ENCODE measurements around the gene NLGN4Y.

NLGN4Y gene

DNA sequence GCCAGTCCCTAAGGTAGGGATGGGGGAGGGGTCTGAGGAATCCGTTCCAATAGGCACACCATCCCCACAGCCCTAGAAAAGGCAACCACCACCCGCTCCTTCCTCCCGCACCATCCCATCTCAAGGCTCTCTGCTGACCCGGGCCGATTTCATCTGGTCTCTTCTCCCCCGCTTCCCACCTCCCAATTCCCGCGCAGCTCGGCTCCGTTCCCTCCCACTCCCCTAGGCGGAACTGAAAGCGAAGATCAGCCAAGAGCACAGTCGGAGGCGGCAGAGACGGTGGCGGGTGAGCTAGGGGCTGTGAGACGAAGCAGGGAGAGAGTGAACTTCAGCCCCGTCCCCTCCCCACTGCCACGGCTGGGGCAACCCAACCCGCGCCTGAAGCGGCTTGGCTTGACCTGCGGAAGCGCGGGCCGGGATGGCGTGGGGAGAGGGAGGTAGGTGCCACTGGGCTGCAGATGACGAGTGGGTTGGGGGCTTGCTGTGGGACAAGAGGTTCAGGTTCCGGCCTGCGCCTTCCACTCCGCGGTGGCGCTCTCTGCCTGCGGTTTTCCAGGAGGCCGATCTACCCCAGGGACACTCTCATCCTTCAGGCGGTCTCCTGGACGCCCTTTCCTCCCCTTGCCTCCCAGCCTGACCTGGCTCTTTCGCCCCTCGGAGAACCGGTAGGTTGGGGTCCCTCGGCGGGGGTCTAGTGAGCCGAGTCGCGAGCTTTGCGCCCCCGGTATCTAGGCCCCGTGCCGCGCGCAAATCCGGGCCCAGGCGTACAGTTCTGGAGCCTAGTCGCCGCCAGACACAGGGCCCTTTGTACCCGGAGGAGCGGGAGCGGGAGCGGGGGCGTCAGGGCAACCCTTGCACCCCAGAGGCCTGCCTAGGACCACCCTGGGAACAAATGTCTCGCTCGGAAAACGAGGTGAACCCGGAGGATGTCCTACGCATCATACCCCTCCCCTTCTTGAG, at the start of gene NLGN4Y:
Gene NLGN4Y (plus strand): TSS at position 258 of the 960 bp plus-strand sequence. CDS start 97,591 bp downstream, outside the sequence.
- DNase-seq (ENCODE audit: low read depth), result no peak

DNA sequence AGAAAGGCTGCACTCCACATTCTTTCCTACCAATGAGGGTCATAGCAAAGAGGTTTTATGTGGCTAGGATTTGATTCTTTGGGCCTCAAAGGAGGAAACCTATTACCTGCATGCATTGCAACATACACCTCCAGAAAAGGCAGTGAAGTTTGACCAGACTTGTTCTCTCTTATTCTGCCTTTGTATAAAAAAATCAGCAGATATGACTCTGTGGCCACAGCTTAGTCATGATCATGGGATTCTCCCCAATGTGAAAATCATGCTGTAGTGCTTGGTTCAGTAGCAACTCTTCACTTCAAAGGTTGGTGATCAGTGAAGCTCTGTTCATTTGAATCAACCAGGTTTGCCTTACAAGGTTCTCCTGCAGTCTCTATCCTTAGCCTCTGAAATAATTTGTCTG, 38.4 kb upstream of the NLGN4Y start:
- DNase-seq (ENCODE audit: low read depth), result no peak

DNA sequence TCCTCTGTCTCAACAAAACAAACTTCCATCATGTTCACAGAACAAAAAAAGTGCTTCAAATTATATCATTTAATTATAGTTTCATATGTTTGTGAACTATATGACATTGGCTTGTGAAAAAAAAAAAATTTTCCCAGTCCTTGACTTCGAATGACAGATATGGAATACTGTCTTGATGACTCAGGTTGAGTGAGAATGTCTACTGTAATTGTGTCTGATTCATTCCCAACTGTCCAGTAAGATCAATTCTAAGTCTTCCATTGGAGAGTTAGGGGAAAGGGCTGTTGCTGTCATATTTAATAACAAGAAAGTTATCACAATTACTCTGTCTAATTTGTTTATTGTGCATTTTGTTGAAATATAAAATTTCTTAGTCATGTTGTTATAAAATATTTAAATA, 34.1 kb upstream of the NLGN4Y start:
- no peak for DNase-seq (ENCODE audit: low read depth)

DNA sequence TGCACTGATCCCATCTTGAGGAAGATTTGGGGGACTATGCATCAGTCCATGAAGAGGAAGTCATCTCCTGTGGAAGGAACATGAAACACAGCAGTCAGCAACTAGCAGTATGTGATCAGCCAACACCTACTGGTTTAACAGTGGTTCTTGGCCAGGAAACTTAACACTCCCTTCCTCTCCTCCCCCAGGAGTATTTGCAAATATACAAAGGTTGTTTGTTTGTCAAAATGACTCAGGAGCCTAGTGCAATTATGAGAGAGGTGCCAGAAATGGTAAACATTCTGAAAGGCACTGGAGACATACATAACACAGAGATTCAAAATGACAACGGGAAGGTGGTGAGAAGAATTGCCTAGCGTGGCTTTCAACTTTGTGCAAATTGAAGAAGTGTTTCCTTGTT, 26.3 kb upstream of the NLGN4Y start:
- no peak for DNase-seq (ENCODE audit: low read depth)

DNA sequence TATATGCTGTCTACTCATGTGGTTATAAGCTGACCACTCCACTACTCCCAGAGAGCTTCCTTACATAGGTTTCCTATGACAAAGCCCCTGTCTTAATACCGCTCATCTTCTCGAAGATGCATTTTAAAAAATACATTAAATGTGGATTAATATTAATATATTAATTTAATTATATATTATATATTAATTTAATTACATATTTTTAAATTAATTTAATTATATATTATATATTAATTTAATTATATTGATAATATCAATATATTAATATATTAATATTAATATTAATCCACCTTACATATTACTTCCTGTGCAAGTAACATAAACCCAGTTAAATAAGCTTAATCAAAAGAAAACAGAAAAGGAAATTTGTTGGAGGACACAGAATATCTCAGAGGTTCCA, 19.7 kb upstream of the NLGN4Y start:
- DNase-seq (ENCODE audit: low read depth), result no peak

DNA sequence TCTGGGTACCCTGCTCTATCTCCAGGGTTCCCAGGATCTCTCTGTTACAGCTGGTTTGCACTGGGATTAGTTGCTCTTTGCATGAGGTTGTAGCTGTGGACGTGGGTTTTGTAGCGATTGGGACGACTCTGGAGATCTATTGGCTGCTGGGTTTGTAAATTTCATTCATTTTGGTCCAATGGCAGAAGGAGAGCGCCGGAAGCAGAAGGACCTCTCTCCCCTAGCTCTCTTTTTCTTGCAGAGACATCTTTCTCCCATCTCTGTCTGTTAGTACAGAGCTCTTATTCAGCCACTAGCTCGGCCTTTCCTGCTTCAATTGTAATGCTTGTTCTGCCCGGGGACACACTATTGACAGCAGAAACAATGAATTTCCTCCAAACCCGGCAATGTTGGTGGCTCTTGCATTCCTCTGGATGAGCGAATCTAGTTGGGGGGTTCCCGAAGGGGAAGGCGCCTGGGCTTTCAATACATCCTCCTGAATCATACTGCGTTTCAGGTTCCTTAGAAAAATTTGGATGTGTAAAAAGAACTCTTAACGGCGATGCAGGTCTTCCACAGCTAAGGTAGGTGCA, 1.9 kb upstream of the NLGN4Y start:
- no peak for DNase-seq (ENCODE audit: low read depth)

DNA sequence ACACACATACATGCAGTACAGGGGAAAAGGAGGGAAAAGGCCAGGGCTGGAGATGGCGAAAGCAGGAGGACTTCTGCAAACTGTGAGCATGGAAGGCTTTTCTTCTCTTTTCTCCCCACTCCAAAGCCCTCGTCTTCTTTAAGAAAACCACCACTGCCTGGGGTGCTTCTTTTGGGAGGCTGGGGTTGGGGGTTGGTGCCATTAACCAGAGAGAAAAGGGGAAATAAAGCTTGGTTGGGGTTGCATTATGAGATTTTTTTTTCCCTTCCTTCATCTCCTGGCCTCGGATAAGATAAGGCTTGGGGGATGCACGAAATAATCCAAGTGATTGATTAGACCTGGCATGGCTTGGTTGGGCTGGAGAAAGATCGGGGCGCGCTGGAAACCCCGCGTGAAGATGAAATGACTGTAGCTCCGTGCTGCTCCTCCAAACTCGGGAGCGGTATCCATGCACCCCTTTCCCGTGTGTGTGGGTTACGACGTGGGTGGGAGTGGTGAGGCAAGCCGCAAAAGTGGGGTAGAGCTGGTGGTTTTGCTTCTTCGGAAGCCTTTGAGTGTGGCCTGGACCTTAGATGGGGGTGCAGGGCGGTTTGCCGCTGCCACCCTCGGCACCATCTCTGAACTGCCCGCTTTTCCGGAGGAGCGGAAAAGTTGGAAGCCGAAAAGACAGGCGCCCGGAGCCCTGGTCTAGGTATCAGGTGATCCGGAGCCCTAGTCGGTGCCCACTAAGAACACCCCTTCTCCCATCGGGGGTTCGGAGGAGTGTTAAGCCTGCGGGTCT, 648 bp upstream of the NLGN4Y start:
- no peak for DNase-seq (ENCODE audit: low read depth)

DNA sequence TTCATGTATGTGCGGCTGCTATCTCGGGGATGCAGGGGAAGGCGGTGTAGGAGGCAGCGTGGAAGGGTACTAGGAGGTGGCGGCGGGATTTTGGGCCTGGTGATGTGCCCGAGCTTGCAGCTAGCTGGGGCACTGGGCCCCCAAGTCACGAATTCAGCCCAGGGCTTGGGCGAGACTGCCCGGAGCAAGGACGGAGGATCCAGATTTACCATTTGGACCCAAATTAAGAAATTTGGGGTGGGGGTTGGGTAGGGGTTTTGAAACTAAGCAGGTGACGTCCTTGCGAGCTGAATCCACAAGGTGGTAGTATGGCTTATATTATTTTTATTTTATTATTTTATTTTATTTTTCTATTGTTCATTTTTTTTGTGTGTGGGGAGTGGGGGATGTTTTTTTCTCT, 986 bp downstream of the NLGN4Y start:
- DNase-seq (ENCODE audit: low read depth), result no peak

DNA sequence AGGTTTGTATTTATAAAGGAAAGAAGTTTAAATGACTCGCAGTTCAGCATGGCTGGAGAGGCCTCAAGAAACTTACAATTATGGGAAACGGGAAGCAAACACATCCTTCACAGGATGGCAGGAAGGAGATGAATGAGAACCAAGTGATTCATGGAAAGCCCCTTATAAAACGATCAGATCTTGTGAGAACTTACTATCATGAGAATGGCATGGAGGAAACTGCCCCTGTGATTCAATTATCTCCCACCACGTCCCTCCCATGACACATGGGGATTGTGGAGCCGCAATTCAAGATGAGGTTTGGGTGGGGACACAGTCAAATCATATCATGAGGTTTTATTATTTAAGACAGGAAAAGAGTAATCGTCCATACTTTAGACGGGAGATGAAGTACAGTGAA, 4.0 kb downstream of the NLGN4Y start:
- DNase-seq (ENCODE audit: low read depth), result no peak

DNA sequence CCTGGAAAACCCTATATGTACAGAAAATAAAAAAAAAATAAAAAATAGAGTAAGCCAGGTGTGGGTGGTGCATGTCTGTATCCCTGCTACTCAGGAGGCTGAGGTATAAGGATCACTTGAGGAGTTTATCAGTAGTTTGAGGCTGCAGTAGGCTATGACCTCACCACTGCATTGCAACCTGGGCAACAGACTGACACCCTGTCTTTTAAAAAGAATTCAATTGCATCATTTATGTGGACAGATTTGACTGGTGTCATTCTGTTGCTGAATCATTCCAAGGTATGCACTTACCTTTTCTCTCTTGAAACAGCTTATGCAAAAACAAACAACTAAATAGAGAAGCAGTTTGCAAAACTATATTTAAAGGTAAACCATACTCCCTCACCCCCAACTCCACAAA, 12.4 kb downstream of the NLGN4Y start:
- DNase-seq (ENCODE audit: low read depth), result no peak

DNA sequence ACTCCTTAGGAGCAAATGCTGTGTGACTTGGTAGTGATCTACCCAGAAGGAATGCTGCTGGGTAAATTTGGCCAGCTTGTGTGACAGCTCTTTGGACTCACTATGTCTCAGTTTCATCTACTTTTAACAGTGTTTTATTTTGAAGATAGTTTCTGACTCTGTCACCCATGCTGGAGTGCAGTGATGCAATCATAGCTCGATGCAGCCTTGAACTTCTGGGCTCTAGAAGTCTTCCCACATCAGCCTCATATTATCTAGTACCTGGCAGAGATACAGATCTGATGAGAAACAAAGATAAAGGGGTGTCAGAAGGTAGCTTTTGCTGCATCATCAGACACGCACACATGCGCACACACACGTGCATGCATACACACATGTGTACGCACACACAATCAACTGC, 19.2 kb downstream of the NLGN4Y start:
- no peak for DNase-seq (ENCODE audit: low read depth)

DNA sequence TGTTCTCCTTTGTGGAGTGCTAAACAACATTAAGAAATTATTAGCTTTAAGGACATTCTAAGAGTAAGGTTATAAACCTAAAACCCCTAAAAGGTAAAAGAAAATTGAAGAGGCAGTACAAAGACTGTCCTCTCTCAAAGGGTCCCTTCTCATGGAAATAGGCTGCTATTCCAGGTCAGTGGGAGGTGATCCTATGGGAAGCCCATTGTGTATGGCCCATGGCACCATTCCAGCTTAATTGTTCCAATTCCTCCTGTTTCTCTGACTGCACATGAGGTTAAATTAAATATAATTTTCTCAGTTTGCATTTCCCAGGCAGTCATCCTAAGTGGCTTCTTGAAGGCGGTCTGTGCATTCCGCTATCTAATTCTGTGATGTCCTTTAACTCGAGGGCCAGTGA, 57.0 kb downstream of the NLGN4Y start:
- no peak for DNase-seq (ENCODE audit: low read depth)

DNA sequence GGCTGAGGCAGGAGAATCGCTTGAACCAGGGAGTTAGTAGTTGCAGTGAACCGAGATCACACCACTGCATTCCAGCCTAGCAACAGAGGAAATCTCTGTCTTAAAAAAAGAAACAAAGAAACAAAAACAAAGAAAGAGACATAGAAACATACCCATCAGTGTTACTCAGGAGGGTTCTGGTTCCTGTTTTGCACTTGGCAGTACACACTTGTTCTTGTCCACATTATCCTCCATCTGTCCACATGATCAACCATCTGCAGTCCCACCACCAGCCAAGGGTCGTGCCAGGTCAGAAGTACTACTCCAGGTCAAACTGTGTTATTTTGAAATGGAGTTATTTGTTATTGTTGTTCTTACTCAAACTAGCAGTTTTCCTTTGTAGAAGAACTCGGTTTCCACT, 62.4 kb downstream of the NLGN4Y start:
- DNase-seq (ENCODE audit: low read depth), result no peak

DNA sequence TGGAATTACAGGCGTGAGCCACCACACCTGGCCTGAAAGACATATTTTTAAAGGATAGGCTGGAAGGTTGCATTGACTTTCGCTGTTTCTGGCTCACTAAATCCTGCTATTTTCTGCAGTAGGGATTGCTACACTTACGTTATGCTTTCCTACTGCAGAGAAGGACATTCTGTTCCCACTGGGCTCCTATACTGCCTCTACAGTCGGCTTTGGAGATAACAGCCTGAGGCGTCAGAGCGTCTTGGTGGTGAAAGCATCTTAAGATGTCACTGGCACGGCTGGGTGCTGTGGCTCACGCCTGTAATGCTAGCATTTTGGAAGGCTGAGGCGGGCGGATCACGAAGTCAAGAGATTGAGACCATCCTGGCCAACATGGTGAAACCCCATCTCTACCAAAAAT, 77.0 kb downstream of the NLGN4Y start:
- DNase-seq (ENCODE audit: low read depth), result no peak

DNA sequence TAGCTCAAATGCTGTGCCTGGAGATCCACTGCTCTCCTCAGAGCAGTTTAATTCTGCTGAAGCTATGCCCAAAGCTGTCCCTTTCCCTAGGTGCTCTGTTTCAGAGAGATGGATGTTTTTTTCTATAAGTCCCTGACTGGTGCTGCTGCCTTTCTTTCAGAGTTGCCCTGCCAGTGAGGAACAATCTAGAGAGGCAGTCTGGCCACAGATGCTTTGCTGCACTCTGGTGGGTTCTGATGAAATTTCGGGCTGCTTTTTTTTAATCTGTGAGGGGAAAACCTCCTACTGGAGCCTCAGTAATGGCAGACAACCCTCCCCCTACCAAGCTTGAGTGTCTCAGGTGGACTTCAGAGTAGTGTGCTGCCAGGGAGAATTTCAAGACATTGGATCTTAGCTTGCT, 93.3 kb downstream of the NLGN4Y start:
- no peak for DNase-seq (ENCODE audit: low read depth)

DNA sequence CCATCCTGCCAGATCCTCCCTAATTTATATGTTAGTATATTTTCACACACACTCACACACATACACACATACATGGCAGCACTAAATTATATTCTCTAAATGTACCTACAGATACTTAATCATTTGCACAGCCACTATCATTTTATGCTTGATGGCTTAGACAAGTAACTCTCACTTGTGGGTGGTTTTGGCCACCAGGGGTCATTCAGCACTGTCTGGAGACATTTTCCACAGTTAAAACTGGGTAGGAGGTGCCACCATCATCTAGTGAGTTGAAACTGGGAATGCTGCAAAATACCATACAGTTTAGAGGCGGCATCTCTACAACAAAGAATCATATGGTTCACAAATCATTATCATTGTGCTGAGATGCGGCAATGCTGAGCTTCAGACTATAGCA, 94.2 kb downstream of the NLGN4Y start:
- DNase-seq (ENCODE audit: low read depth), result no peak

DNA sequence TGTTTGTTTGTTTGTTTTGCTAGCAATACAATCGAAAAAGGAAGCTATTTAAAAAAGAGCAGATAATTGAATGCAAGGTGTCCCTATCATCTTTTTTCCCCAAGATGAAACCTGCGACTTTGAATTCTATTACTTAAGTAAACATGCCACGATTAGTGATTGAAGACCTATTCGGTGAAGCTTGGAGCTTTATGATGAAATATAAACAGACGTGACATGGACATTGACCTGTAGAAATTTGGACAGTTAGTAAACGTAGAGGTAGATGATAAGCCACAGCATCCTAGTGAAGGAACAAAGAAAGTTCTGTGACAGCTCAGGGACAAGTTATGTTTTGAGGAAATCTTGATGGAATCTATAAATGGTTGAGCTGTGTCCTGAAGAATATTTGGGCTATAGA, 103.9 kb downstream of the NLGN4Y start:
- no peak for DNase-seq (ENCODE audit: low read depth)

DNA sequence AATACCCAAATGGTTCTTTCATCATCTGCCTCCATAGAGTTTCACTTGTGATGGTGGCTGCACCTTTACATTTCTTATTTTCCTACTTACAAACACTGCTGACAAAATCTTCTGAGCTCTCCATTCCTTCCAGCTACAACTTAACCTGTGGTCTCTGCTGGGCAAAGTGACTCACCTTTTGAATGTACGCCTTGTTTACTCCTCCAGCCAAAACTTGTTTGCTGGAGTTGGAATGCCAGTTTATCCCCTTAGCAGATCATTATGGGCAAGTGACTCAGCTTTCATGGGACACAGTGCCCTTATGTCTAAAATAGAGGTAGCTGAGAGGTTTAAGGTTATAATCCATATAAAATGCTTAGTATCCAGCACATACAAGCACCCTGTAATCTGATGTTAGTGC, 107.3 kb downstream of the NLGN4Y start:
- no peak for DNase-seq (ENCODE audit: low read depth)

DNA sequence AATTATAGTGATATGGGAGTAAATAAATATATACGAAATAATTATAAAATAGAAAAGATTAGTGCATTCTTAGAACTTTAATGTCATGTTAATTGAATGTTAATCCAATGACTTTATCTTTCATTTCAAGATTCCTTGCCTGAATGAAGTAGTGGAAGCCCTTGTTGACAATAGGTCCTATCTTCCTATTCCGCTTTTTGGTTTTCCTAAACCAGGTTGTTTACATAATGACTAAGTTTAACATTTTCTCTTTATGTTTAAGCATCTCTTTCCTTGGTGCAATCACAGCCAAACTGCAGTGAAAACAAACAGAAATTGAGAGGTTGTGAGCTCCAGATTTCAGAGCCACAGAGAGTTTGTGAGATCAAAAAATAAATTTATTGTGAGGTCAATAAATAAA, 109.4 kb downstream of the NLGN4Y start:
- DNase-seq (ENCODE audit: low read depth), result no peak

DNA sequence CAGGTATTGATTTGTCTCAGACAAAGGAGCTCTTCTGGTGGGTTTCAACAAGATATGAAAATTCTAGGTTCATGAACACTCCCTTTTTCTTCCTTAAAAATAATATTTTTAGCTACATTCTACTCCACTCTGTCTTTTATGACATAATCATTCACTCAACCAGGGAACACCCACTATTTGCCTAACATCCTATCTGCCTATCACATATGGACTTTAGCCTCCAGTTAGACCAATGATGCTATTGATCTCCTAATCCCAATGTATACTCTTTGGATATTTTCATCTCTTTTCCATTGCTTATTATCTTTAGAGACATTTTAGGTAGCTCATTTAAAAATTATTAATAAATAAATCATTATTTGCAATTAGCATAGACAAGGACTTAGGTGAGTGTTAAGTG, 110.6 kb downstream of the NLGN4Y start:
- DNase-seq (ENCODE audit: low read depth), result no peak

DNA sequence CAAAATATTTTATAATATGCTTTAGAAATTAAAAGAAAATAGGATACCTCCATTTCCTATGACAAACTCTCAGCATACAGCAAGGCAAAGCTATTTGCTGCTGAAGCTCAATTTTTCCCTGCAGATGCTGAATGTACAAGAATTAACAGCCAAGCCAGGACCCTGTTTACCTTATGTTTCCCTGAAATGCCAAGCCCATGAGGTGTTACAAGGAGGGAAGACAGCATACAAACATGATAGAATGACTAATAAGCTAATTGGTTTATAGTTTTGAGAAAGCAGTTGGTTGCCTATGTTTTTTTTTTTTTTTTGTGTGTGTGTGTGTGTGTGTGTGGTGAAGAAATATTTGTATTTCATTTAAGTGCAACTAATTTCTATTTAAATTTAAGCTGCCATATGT, 113.2 kb downstream of the NLGN4Y start:
- DNase-seq (ENCODE audit: low read depth), result no peak

DNA sequence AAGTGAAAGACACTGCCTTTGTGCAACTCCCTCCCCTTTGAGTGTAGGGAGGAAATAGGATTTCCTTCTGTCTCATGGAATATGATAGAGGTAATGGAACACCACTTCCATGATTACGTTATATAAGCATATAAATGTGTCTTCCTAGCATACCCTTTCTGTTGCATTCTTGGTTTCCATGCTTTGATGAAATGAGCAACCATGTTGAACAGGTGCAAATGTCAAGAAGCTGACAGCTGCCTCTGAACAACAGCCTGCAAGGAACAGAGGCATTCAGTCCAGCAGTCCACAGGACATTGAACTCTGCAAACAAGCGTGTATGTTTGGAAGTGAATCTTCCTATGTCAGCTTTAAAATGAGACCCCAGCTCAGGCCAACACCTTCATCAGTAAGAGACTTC, 117.5 kb downstream of the NLGN4Y start:
- no peak for DNase-seq (ENCODE audit: low read depth)

Data from non-pigmented ciliary epithelial cell (primary cell).